Measurements from ENCODE around the gene IPO7.
"Not testable (repeated sequence)": the region's sequence is repeated elsewhere in the genome, so short reads cannot be mapped to it uniquely, and the experiment has no call there.

IPO7 gene

DNA sequence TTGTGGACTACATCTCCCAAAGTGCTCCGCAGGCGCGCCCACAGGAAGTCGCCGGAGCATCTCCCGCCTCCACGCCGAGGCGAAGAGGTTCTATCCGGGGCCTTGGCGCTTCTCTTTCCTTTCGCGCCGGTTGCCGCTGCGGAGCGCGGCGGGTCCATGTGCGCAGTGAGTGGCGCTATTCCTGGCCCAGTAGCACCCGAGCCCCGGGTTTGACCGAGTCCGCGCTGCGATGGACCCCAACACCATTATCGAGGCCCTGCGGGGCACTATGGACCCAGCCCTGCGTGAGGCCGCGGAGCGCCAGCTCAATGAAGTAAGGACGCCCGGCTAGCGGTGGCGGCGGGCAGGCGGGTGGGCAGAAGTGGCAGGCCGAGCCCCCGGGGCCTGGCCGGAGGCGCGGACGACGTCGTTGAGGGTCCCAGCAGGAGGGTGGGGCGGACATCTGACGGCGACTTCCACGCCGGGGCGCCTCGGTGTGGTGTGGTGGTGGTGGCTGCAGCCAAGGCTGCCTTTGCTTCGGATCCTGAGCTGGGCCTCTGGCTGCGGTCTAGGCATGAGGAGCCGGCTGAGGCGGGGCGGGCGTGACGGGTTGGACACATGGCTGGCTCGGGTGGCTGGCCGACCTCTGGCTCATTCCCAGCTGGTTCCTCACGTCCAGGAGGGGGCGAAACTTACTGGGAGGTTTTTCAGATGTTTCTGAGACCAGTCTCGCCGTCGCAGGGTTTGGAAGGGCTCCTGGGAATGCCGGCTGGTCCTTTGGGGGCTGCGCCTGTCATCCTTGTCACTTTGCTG is at the start of gene IPO7:
Gene IPO7, plus strand, starts transcription at position 118 of the 792 bp plus-strand sequence. Its CDS starts 112 bp downstream, at position 230.
- DNase-seq = peak; percentile 32 to 95 (median 87)

GRCh38 chr11:9341638-9342178 is 42.7 kb upstream of the IPO7 start:
- DNase-seq = no peak

- DNase-seq = no peak
These were observed 40.3 kb upstream of the IPO7 start for GRCh38 chr11:9344061-9344680.

GRCh38 chr11:9347100-9347499 is 37.4 kb upstream of the IPO7 start:
- DNase-seq = no peak

GRCh38 chr11:9347779-9348178 is 36.7 kb upstream of the IPO7 start:
- DNase-seq = not testable (repeated sequence)

DNA sequence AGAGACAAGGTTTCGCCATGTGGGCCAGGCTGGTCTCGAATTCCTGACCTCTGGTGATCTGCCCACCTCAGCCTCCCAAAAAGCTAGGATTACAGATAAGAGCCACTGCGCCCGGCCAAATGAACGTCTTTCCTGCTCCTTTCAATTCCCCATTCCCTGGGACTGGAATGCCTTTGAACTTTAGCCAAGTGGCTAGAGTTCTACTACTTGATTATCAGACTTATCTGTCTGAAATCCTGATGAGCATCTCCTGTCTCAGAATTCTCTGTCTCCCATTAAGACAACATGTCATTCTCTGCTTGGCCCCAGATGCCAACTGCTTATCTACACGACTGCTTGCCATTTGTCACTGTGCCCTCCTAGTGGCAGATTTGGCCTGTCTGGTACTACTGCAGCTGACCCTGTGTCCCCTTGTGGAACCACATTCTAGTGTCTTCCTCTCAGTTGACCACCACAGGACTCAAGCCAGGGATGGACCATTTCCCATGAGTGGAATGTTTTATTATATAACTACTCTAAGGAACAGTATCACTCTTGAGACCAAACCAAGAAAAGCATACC is 33.1 kb upstream of the IPO7 start:
- DNase-seq = no peak

- DNase-seq = no peak
These were observed 27.4 kb upstream of the IPO7 start for GRCh38 chr11:9357041-9357440.

- not testable (repeated sequence) for DNase-seq
These were observed 23.4 kb upstream of the IPO7 start for GRCh38 chr11:9360862-9361622.

DNA sequence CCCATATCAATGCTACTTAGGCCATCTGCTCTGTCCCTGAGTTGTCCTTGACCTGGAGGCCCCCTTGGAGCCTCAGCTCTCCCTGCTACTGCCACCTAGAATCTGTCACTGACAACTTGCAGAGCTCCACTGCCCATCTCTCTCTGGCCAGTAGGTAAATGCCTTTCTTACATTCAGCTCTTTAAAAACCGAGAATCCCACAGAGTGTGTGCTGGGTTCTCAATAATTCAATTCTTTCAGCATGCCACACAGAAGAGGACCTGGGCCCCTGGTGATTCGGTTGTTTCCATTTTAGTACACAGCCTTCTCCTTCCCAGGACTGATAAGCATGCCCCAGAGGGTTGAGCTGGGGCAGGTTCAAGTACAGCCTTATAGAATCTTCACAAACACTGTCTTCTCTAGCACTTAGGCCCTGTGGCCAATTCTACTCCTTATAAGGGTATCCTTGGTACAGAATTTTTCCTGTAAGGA is 22.0 kb upstream of the IPO7 start:
- DNase-seq = no peak

DNA sequence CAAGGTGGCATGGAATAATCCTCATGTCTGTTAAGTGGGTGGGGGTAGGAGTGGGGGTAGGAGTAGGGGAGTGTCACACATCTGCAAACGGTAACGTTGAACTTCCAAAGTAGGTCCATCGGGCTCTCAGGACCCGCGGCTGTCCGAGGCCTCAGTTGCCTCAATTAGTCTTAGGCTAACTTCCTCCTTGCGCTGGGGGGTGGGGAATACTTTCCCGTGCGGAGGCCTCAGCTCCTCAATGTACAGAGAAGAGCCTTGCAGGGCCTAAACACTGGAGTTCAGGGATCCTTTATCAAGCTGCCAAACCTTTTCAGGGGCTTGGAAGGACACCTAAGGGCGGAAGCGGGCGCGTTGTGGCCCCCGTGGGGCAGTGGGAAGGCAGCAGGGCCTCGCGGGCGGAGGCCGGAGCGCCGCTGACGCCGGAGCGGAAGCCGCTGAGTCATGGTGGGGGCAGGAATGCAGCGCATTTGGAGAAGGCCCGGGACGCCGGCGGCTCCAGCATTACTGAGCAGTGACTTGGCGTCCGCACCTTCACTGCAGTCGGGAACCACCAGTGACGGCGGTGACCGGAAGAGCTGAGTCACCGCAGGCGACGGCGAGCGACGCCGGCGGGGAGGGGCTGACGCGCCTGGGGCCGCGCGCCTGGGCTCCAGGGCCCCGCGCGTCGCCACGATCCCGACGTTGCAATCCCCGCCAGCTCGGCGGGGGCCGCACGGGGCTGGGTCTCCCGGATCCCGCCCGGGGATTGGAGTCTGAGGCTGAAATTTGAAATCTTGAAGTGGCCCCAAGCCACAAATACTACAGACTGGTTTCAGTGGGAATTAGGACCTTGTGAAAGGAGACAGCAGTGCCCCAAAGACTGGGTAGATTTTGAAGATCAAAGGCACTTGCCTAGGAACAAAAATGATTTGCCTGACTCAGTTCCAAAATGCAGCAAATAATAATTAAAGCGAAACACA is 20.2 kb upstream of the IPO7 start:
- DNase-seq = peak; percentile 31 to 95 (median 84)

GRCh38 chr11:9367551-9367950 is 16.9 kb upstream of the IPO7 start:
- no peak for DNase-seq

DNA sequence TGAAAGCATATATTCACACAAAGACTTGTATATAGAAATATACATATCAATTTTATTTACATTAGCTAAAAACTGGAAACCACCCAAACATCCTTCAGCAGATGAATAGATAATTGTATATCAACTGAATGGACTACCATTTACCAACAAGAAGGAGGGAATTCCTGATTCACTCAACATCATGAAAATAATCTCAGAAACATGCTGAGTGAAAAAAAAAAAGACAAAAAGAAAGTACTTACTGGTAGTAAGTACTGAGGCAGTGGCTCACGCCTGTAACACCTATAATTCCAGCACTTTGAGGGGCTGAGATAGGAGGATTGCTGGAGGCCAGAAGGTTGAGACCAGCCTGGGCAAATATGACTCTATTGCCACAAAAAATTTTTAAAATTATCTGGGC is 7.4 kb upstream of the IPO7 start:
- DNase-seq = no peak

- no peak for DNase-seq
These were observed 5.4 kb upstream of the IPO7 start for GRCh38 chr11:9379041-9379440.

DNA sequence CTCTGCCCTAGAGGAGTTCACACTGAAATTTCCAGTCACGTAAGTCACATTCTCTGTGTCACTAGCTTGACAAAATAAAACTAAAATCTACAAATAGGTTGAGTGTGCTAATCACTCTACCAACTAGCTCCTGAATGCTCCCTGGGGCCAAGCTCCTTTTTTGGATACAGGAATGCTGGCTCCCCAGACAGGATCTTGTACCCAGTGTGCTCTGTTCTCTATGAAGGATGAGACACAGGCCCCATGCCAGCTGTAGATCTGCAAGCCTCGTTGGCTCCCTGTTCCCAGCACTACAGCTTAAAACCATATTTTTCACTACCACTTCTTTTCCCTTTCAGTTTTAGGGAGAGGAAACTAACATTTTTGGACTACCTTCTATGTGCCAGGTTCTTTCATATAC is 3.7 kb upstream of the IPO7 start:
- peak in 5 of 58 donors; percentile 3 to 8 (median 3) for DNase-seq

DNA sequence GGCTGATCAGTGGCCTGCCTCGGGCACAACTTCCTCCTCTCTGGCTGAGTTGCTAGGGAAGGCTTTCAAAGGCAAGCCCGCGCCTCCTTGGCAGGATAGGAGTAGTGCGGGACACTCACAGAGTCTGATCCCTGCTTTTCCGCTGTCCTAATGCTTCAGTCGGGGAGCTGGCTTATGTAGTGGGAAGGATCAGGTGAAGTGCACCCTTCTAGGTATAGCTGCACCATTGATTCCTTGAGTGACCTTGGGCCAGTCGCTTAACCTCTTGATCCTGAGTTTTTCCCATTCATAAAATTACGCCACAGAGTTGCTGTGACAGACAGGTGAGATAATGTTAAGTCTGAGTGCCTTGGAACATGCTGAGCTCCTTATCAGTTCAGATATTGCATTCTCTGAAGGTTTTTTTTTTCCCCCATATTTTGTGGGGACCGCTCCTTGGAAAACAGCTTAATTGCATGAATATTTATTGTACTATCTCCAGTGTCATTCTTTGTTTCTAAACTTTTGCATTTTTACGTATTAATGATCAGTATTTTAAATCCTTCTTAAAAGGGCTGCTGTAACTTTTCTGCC is 961 bp downstream of the IPO7 start:
- DNase-seq = peak in 12 of 58 donors; percentile 11 to 65 (median 48)

- DNase-seq = no peak
These were observed 1.6 kb downstream of the IPO7 start for GRCh38 chr11:9386086-9386485.

GRCh38 chr11:9386901-9387300 is 2.4 kb downstream of the IPO7 start:
- no peak for DNase-seq

GRCh38 chr11:9396310-9396709 is 11.9 kb downstream of the IPO7 start:
- no peak for DNase-seq

GRCh38 chr11:9396752-9397151 is 12.3 kb downstream of the IPO7 start:
- no peak for DNase-seq

All from anterior cingulate cortex (tissue), 58 donors.